Gastrocnemius medialis (tissue), 4 donors: ENCODE data around the gene KDM3B.

Source experiments
- CTCF ChIP-seq, 5 experiments: fragments of 450-650 bp in 3 of 5; fragments of 200-600 bp in 2 of 5; sonication (generic) in 2 of 5; IDR thresholded peaks in 4 of 5; conservative IDR thresholded peaks in 1 of 5; 1 replicate in 4 of 5; 2 replicates in 1 of 5; pipeline ENCODE4 v1.5.1; 2016 to 2019; ENCODE audit warnings: antibody characterized with exemption in 5 of 5, mild to moderate bottlenecking in 3 of 5, moderate library complexity in 3 of 5
- POLR2A ChIP-seq, 2 donors: fragments of 450-650 bp; IDR thresholded peaks; one replicate each; pipeline ENCODE4 v1.6.1; 2017; ENCODE audit warnings: antibody characterized with exemption in 2 of 2, mild to moderate bottlenecking in 2 of 2, moderate library complexity in 2 of 2

GRCh38 chr5:138438003-138438723 is 85.7 kb downstream of the KDM3B start:
- TF ChIP-seq POLR2A (IDR thresholded peaks at IDR 0.05) (no peak), CTCF (IDR thresholded peaks at IDR 0.05 in 4 of 5, conservative IDR thresholded peaks at IDR 0.05 in 1 of 5) (no peak)
